Mesendoderm (in vitro differentiated cells): ENCODE results near the gene PARG.
A peak's percentile ranks its signal among the peaks of the same experiment; 100 is the strongest.
"Not testable (repeated sequence)": the region's sequence is repeated elsewhere in the genome, so short reads cannot be mapped to it uniquely, and the experiment has no call there.

Source experiments
- DNase-seq: peaks from one replicate; pipeline ENCODE4 v3.0.0; 2013
- H2AK5ac ChIP-seq: 2 replicates; pipeline ENCODE4 v1.6.1; 2013; ENCODE audit warnings: low read length, inconsistent platforms
- H2BK120ac ChIP-seq: 2 replicates; pipeline ENCODE4 v1.6.1; 2013; ENCODE audit warnings: low read depth, mild to moderate bottlenecking, low read length, moderate library complexity, mixed read lengths
- H2BK15ac ChIP-seq: replicated peaks from 2 replicates; pipeline ENCODE4 v1.6.1; 2013; ENCODE audit warnings: low read depth, mild to moderate bottlenecking, moderate library complexity
- H2BK5ac ChIP-seq: 2 replicates; pipeline ENCODE4 v1.6.1; 2013; ENCODE audit warnings: low read length, inconsistent platforms
- H3K18ac ChIP-seq: 2 replicates; pipeline ENCODE4 v1.6.1; 2013; ENCODE audit warnings: mild to moderate bottlenecking, low read length, mixed read lengths
- H3K23ac ChIP-seq: one replicate; pipeline ENCODE4 v1.6.1; 2013; ENCODE audit warnings: low read length
- H3K27ac ChIP-seq: 2 replicates; pipeline ENCODE4 v1.5.1; 2013; ENCODE audit warnings: low read depth, mild to moderate bottlenecking, inconsistent platforms, low read length, moderate library complexity
- H3K27me3 ChIP-seq: 2 replicates; pipeline ENCODE4 v1.6.1; 2013; ENCODE audit warnings: low read length, control low read depth, mild to moderate bottlenecking, inconsistent platforms; ENCODE audit not compliant: insufficient read depth, poor library complexity
- H3K36me3 ChIP-seq: 2 replicates; pipeline ENCODE4 v1.6.1; 2013; ENCODE audit warnings: low read length, inconsistent platforms; ENCODE audit not compliant: control insufficient read depth, insufficient read depth
- H3K4ac ChIP-seq: one replicate; pipeline ENCODE4 v1.6.1; 2013; ENCODE audit warnings: low read depth, mild to moderate bottlenecking, low read length, moderate library complexity
- H3K4me1 ChIP-seq: 2 replicates; pipeline ENCODE4 v1.6.1; 2013; ENCODE audit warnings: low read depth, low read length, inconsistent platforms; ENCODE audit not compliant: control insufficient read depth
- H3K4me2 ChIP-seq: 2 replicates; pipeline ENCODE4 v1.6.1; 2013; ENCODE audit warnings: low read length
- H3K4me3 ChIP-seq: 2 replicates; pipeline ENCODE4 v1.5.1; 2013; ENCODE audit warnings: mild to moderate bottlenecking, low read length
- H3K56ac ChIP-seq: one replicate; pipeline ENCODE4 v1.6.1; 2013; ENCODE audit warnings: low read length
- H3K79me1 ChIP-seq: 2 replicates; pipeline ENCODE4 v1.6.1; 2013; ENCODE audit warnings: low read length, inconsistent platforms
- H3K79me2 ChIP-seq: 2 replicates; pipeline ENCODE4 v1.6.1; 2013; ENCODE audit warnings: mild to moderate bottlenecking, low read length; ENCODE audit not compliant: control insufficient read depth, insufficient read depth
- H3K9ac ChIP-seq: 2 replicates; pipeline ENCODE4 v1.6.1; 2013; ENCODE audit warnings: low read length, inconsistent platforms
- H4K5ac ChIP-seq: one replicate; pipeline ENCODE4 v1.6.1; 2013; ENCODE audit warnings: low read length
- H4K8ac ChIP-seq: one replicate; pipeline ENCODE4 v1.6.1; 2013; ENCODE audit warnings: low read depth, mild to moderate bottlenecking, control low read depth, low read length, moderate library complexity
- WGBS: extraction: QIAGEN DNeasy Blood & Tissue Kit; methylation state at CpG from one replicate; pipeline ENCODE4 v1.1.7; 2013; ENCODE audit warnings: low lambda C conversion rate, missing lambda C conversion rate; ENCODE audit not compliant: insufficient coverage; ENCODE audit errors: extremely low coverage; 5-methylcytosine and 5-hydroxymethylcytosine counted together

The PARG gene

DNA sequence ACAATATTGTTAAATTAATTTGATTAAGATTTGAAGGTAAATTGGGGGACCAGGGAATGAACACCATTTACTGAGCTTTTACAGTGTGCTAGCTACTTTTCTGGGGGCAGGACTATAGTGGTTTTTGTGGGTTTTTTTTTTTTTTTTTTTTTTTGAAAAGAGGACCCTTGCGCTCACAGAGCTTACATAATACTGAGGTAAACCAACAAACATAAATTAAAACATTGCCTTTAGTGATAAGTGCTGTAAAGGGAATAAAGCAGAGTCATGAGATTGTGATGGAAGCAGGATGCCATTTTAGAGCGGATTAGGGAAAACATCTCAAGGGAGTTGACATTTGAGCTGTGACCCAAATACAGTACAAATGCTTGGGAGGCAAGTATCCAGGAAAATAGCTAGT is 1.8 kb upstream of the PARG start:
- not testable (repeated sequence) for H2BK15ac ChIP-seq, H3K27ac ChIP-seq, H3K79me1 ChIP-seq, H3K4me1 ChIP-seq, H3K18ac ChIP-seq, H4K8ac ChIP-seq, H4K5ac ChIP-seq, H3K27me3 ChIP-seq, H3K56ac ChIP-seq, H2AK5ac ChIP-seq, DNase-seq, H3K23ac ChIP-seq, H3K36me3 ChIP-seq, H2BK120ac ChIP-seq, H2BK5ac ChIP-seq, H3K9ac ChIP-seq, H3K4me2 ChIP-seq, H3K4me3 ChIP-seq, H3K4ac ChIP-seq
- no CpG with 5 or more reads among the region's 2 CpGs for WGBS
- H3K79me2 ChIP-seq, result peaks cover 22% of the 10 kb centered on the region

GRCh38 chr10:49942339-49942705 is 495 bp upstream of the PARG start:
- not testable (repeated sequence) for H3K4me1 ChIP-seq, H4K5ac ChIP-seq, H3K23ac ChIP-seq, H3K79me1 ChIP-seq, H2BK5ac ChIP-seq, H3K18ac ChIP-seq, H3K27ac ChIP-seq, H3K36me3 ChIP-seq, H2BK15ac ChIP-seq, H2BK120ac ChIP-seq, H3K27me3 ChIP-seq, H3K4ac ChIP-seq, H4K8ac ChIP-seq, H2AK5ac ChIP-seq
- H3K79me2 ChIP-seq, result peaks cover 26% of the 10 kb centered on the region
- peak overlapping the region; percentile 52 for H3K4me2 ChIP-seq
- peak overlapping the region; percentile 87 for H3K9ac ChIP-seq
- peak overlapping the region; percentile 88 for H3K56ac ChIP-seq
- peak overlapping the region; percentile 85 for H3K4me3 ChIP-seq
- DNase-seq, result peak; percentile 5
- no CpG with 5 or more reads among the region's 12 CpGs for WGBS

DNA sequence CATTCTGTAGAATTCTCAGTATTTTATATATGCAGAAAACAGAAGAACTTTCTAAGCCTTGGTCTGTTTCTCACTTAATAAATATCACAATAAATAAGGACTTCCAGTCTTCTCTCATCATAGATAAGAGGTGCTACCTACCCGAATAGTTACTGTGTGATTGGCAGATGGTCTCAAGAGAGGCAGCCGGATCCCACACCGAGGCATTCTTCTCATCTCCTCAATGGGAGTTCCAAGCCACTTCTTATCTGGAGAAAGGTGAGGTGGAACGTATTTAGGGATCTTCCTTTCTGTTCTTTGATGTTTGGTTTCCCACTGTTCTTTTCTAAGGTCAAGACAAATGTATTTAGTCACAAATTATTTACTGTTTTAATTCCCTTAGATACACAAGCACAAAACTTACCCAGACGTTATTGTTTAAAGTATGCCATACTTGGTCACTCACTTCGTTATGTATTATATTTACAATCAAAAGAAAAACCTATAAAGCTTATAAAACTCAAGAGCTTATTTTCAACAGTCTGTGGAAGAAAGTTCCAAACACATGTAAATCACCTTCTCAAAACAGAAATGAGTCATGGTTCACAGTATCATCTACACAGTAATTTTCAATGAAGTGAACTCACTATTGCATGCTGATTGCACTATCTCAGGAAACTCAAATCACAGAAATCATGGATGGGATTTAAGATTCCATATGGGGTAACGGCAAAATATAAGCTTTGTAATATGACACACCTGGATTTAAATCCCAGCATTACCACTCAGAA is 9.7 kb downstream of the PARG start:
- H2BK5ac ChIP-seq, H3K79me1 ChIP-seq, H3K23ac ChIP-seq, H3K18ac ChIP-seq, H2BK120ac ChIP-seq, H3K9ac ChIP-seq, H3K27me3 ChIP-seq, H3K4ac ChIP-seq, H4K5ac ChIP-seq, H3K4me3 ChIP-seq, H3K79me2 ChIP-seq, H3K36me3 ChIP-seq, H2AK5ac ChIP-seq, H3K27ac ChIP-seq, H3K4me1 ChIP-seq, H2BK15ac ChIP-seq, H3K56ac ChIP-seq, H4K8ac ChIP-seq, H3K4me2 ChIP-seq: not testable (repeated sequence)
- no CpG with 5 or more reads among the region's 7 CpGs for WGBS
- DNase-seq, result peak; percentile 66

GRCh38 chr10:49931276-49931675 is 10.6 kb downstream of the PARG start:
- not testable (repeated sequence) for H3K4me3 ChIP-seq, H2AK5ac ChIP-seq, H4K5ac ChIP-seq, H2BK15ac ChIP-seq, H3K79me1 ChIP-seq, H2BK120ac ChIP-seq, H3K56ac ChIP-seq, H3K79me2 ChIP-seq, H3K4ac ChIP-seq, H3K4me2 ChIP-seq, H3K36me3 ChIP-seq, H2BK5ac ChIP-seq, H3K27ac ChIP-seq, H3K27me3 ChIP-seq, H3K23ac ChIP-seq, DNase-seq, H3K18ac ChIP-seq, H3K9ac ChIP-seq, H4K8ac ChIP-seq, H3K4me1 ChIP-seq
- no CpG with 5 or more reads among the region's 5 CpGs for WGBS

DNA sequence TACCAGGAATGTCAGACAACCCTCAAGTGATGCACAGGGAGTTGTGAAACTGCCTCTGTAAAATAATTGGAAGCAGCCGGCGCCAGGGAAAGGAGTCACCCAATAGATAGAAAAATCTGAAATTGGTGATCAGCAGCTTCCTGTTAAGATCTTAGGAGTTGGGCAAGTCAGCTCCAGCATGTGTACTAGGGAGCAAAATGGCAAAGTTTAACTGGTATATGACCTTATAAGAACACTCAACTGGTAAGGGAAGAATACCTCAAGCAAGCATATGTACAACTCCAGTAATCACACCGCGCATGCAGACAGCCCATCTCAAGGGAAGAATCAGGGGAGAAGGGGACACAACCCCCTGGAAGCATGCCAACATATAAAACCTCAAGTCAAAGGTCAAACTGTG is 18.3 kb downstream of the PARG start:
- H4K8ac ChIP-seq, H3K79me1 ChIP-seq, H3K27ac ChIP-seq, H2BK5ac ChIP-seq, H3K4ac ChIP-seq, H3K4me3 ChIP-seq, H3K56ac ChIP-seq, H3K36me3 ChIP-seq, DNase-seq, H3K4me1 ChIP-seq, H3K18ac ChIP-seq, H3K4me2 ChIP-seq, H2BK120ac ChIP-seq, H3K27me3 ChIP-seq, H3K79me2 ChIP-seq, H2BK15ac ChIP-seq, H2AK5ac ChIP-seq, H3K9ac ChIP-seq, H4K5ac ChIP-seq, H3K23ac ChIP-seq: not testable (repeated sequence)
- WGBS, result no CpG with 5 or more reads among the region's 4 CpGs

- no CpG with 5 or more reads among the region's 4 CpGs for WGBS
- H3K27me3 ChIP-seq, H3K4me2 ChIP-seq, H3K23ac ChIP-seq, H3K56ac ChIP-seq, H2BK120ac ChIP-seq, H3K79me2 ChIP-seq, H3K27ac ChIP-seq, H3K9ac ChIP-seq, H3K4me3 ChIP-seq, H2BK15ac ChIP-seq, H3K4me1 ChIP-seq, H4K8ac ChIP-seq, H2AK5ac ChIP-seq, H3K18ac ChIP-seq, H3K36me3 ChIP-seq, H3K4ac ChIP-seq, H2BK5ac ChIP-seq, H4K5ac ChIP-seq, H3K79me1 ChIP-seq: not testable (repeated sequence)
- peak; percentile 22 for DNase-seq
These were observed 19.8 kb downstream of the PARG start for GRCh38 chr10:49922041-49922440.
